Epithelial cell of proximal tubule (primary cell): ENCODE results near the gene ELAPOR2. TPM values are rescaled to one million over a fixed set of nuclear protein-coding genes. Genes with fewer than 3 reads are reported as not detected.
"Not testable (repeated sequence)": the region's sequence is repeated elsewhere in the genome, so short reads cannot be mapped to it uniquely, and the experiment has no call there.

ENCODE experiments used
- DNase-seq: peaks from one replicate; pipeline ENCODE4 v3.0.0-alpha.2; 2011; ENCODE audit warnings: low read depth
- H3K4me3 ChIP-seq: 2 replicates; pipeline ENCODE4 v1.5.1; 2011; ENCODE audit warnings: low read depth, mild to moderate bottlenecking, low read length
- total RNA-seq: library from RNA; depleted of rRNA; stranded (reverse); fragments of >200 nt; gene quantifications from 2 replicates; pipeline ENCODE4 v1.2.3, GENCODE V29; 2015
- TF ChIP-seq, protein P1 (sequence below): conservative IDR thresholded peaks from 2 replicates; pipeline ENCODE4 v1.5.1; 2012; ENCODE audit warnings: low read depth, mild to moderate bottlenecking, low read length

The ELAPOR2 gene, protein sequence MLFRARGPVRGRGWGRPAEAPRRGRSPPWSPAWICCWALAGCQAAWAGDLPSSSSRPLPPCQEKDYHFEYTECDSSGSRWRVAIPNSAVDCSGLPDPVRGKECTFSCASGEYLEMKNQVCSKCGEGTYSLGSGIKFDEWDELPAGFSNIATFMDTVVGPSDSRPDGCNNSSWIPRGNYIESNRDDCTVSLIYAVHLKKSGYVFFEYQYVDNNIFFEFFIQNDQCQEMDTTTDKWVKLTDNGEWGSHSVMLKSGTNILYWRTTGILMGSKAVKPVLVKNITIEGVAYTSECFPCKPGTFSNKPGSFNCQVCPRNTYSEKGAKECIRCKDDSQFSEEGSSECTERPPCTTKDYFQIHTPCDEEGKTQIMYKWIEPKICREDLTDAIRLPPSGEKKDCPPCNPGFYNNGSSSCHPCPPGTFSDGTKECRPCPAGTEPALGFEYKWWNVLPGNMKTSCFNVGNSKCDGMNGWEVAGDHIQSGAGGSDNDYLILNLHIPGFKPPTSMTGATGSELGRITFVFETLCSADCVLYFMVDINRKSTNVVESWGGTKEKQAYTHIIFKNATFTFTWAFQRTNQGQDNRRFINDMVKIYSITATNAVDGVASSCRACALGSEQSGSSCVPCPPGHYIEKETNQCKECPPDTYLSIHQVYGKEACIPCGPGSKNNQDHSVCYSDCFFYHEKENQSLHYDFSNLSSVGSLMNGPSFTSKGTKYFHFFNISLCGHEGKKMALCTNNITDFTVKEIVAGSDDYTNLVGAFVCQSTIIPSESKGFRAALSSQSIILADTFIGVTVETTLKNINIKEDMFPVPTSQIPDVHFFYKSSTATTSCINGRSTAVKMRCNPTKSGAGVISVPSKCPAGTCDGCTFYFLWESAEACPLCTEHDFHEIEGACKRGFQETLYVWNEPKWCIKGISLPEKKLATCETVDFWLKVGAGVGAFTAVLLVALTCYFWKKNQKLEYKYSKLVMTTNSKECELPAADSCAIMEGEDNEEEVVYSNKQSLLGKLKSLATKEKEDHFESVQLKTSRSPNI
- total RNA-seq = 1.9 and 3.4 TPM in 2 replicates

DNA sequence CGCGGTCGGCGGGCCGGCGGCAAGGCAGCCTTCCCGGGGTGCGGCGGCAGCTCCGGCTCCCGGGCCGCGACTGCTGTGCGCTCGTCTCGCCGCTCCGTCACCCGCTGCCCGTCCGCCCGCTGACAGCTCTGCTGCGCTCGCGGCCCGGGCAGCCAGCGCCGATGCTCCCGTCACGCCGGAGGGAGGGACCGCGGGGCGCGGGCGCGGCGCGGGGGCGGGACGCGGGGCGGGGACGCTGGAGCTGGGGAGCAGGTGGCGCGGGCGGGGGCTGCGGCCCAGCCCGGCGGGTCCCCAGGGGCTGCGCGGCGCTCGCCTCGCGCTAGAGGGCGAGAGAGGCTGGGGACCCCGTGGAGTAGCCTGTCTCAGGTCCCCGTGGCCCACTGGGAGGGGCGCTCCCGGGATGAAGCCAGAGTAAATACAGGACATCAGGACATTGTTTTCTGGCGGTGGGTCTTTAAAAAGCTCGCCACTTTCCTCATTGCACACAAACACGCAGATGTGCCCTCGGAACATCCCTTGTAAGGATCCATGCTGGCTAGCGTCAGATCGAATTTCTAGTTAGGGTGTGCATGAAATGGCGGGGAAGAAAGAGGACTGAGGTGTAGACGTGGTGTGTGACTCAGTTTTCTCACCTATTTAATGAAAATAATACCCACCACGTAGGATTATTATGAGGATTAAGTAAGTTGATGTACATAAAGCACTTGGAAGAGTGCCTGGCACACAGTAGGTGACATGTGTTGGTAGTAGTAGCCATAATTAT, at the start of gene ELAPOR2:
TSS of gene ELAPOR2 (minus strand) at position 130 of the 763 bp plus-strand sequence. CDS start 141 bp downstream, outside the sequence.
- peak within 1 kb of the TSS; percentile 51 for H3K4me3 ChIP-seq
- DNase-seq = no peak
- TF ChIP-seq, protein P1, sequence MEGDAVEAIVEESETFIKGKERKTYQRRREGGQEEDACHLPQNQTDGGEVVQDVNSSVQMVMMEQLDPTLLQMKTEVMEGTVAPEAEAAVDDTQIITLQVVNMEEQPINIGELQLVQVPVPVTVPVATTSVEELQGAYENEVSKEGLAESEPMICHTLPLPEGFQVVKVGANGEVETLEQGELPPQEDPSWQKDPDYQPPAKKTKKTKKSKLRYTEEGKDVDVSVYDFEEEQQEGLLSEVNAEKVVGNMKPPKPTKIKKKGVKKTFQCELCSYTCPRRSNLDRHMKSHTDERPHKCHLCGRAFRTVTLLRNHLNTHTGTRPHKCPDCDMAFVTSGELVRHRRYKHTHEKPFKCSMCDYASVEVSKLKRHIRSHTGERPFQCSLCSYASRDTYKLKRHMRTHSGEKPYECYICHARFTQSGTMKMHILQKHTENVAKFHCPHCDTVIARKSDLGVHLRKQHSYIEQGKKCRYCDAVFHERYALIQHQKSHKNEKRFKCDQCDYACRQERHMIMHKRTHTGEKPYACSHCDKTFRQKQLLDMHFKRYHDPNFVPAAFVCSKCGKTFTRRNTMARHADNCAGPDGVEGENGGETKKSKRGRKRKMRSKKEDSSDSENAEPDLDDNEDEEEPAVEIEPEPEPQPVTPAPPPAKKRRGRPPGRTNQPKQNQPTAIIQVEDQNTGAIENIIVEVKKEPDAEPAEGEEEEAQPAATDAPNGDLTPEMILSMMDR = peak; percentile 22

DNA sequence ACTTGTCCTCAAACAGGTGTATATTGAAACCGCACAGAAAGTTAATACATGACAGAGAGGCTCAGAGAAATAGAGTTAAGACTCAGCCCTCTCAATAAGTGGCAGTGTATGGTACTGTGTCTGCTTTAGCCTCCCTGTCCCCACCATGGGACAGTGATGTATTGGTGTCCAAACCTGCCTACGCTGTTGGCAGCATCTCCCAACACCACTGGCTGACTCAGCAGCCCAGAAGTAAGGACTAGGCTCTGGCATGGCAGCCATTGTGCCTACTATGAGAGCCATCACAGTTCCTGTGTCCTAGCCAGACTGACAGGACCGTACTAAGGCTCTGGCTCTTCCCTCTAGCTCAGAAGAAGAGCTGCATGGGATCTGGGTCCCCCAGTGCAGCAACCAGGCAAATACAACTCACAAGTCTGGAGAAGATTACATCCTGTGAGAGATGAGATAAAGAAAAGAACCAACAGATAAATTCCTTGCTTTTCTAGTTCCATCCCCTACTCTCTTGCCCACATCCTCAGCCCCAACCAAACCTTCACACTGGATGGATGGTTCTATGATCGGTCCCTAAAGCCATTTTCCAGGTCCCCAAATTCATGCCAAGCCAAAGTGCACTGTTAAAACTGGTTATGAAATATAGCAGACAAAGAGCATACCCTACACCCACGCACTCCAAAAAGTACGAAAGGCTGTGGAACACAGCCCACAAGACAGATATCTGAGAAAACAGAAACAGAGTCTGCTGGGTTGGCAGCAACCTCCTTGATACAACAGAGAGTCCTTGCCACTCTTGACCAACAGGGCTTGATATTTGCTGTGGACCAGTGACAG, 48.7 kb upstream of the ELAPOR2 start:
- TF ChIP-seq, protein P1 = no peak
- H3K4me3 ChIP-seq = no peak overlapping the region
- no peak for DNase-seq

DNA sequence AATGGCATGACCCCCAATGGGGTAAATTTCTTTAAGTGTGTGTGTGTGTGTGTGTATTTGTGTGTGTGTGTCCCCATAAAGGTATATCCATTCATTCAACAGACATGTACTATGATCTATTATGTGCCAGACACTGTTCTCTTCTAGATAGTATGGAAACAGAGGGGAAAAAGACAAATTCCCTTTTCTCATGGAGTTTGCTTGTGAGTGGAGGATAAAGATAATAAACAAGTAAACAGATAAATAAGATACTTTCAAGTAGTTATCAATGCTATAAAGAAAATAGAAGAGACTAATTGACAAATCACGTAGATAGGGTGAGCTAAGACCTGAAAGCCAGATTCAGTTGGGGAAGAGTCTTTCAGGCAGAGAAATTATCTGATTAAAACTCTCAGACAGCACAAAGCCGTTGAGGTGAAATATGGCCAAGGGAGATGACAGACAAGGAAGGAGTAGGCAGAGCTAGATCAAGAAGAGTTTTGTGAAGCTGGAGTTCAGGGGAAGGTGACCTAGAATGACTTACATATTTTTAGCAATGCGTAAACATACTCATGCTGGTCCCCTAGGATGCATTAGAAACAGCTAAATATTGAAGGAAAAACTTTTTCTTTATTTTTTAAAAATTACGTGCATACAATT, 47.6 kb upstream of the ELAPOR2 start:
- no peak for DNase-seq
- TF ChIP-seq, protein P1 = no peak
- H3K4me3 ChIP-seq = no peak overlapping the region

DNA sequence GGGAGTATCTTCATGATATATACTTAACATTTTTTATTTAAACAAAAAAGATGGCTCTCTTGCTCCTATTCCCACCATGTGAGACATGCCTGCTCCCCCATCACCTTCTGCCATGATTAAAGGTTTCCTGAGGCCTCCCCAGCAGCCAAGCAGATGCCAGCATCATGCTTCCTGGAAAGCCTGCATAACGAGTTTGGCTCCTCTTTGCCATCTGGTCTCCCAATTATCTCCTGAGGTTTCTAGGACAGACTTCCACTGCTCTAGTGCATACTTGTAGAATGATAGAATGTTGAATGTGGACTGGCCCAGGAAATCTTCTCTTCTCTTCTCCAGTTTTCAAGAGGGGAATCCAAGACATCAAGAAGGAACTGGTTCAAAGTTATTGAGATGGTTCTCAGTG, 45.9 kb upstream of the ELAPOR2 start:
- DNase-seq = no peak
- TF ChIP-seq, protein P1 = no peak
- no peak overlapping the region for H3K4me3 ChIP-seq

DNA sequence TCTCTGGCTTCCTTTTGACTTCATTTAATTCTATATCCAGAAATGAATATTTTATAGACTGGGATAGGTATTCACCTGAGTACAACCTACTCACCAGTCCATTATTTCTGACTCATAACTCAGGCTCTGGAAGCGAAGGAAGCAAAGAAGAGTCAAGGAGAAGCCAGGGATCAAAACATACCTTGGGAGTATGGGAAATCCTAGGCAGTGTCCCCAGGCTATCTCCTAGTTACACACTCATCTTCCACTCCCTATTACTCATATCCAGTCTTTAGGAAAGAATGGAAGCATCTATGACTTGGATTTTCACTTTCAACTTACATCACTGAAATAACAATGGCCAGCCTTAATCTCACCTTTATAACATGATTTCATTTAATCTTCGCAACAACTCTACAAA, 40.9 kb upstream of the ELAPOR2 start:
- TF ChIP-seq, protein P1 = no peak
- no peak for DNase-seq
- no peak overlapping the region for H3K4me3 ChIP-seq

DNA sequence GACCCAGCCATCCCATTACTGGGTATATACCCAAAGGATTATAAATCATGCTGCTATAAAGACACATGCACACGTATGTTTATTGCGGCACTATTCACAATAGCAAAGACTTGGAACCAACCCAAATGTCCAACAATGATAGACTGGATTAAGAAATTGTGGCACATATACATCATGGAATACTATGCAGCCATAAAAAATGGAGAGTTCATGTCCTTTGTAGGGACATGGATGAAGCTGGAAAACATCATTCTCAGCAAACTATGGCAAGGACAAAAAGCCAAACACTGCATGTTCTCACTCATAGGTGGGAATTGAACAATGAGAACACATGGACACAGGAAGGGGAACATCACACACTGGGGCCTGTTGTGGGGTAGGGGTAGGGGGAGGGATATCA, 37.9 kb upstream of the ELAPOR2 start:
- DNase-seq, H3K4me3 ChIP-seq: not testable (repeated sequence)
